ENCODE results near the gene PRAMEF20.
"Not testable (repeated sequence)": the region's sequence is repeated elsewhere in the genome, so short reads cannot be mapped to it uniquely, and the experiment has no call there.

The PRAMEF20 gene

DNA sequence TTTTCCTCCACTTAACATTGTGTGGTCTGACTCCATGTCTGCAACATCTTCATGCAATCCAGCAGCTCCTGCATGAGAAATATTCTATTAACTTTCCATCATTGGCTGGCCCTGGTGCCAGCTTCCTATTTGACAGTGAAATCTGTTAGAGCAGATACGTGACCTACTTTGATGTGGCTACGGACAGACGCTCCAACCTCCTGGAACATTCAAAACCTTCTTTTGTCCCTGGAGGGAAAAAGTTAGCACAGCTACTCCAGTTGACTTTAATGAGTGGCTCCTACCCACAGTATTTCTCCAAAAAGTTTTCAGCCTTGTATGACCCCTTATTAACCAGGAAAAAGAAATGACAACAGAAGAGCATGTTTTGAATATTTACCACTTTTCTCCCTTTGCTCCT lies 22.0 kb downstream of the PRAMEF20 start:
- no peak for DNase-seq (ENCODE audit: low read depth)
- no peak overlapping the region for H3K4me3 ChIP-seq (ENCODE audit: low read depth, low read length)
- TF ChIP-seq, protein P1, sequence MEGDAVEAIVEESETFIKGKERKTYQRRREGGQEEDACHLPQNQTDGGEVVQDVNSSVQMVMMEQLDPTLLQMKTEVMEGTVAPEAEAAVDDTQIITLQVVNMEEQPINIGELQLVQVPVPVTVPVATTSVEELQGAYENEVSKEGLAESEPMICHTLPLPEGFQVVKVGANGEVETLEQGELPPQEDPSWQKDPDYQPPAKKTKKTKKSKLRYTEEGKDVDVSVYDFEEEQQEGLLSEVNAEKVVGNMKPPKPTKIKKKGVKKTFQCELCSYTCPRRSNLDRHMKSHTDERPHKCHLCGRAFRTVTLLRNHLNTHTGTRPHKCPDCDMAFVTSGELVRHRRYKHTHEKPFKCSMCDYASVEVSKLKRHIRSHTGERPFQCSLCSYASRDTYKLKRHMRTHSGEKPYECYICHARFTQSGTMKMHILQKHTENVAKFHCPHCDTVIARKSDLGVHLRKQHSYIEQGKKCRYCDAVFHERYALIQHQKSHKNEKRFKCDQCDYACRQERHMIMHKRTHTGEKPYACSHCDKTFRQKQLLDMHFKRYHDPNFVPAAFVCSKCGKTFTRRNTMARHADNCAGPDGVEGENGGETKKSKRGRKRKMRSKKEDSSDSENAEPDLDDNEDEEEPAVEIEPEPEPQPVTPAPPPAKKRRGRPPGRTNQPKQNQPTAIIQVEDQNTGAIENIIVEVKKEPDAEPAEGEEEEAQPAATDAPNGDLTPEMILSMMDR (IDR thresholded peaks at IDR 0.05; ENCODE audit: low read depth, low read length): no peak
- no peak for TF ChIP-seq MYC (IDR thresholded peaks at IDR 0.05; ENCODE audit: low read depth, low read length)

DNA sequence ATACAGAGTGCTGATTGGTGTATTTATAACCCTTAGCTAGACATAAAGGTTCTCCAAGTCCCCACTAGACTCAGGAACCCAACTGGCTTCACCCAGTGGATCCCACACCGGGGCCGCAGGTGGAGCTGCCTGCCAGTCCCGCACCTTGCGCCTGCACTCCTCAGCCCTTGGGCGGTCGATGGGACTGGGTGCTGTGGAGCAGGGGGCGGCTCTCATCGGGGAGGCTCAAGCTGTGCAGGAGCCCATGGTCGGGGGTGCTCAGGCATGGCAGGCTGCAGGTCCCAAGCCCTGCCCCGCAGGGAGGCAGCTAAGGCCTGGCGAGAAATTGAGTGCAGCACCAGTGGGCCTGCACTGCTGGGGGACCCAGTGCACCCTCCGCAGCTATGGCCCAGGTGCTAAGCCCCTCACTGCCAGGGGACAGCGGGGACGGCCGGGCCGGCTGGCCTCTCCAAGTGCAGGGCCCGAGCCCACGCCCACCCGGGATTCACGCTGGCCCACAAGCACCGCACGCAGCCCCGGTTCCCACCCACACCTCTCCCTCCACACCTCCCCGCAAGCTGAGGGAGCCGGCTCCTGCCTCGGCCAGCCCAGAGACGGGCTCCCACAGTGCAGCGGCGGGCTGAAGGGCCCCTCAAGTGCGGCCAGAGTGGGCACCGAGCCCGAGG lies 23.6 kb downstream of the PRAMEF20 start:
- not testable (repeated sequence) for DNase-seq (ENCODE audit: low read depth); H3K4me3 ChIP-seq (ENCODE audit: low read depth, low read length)

DNA sequence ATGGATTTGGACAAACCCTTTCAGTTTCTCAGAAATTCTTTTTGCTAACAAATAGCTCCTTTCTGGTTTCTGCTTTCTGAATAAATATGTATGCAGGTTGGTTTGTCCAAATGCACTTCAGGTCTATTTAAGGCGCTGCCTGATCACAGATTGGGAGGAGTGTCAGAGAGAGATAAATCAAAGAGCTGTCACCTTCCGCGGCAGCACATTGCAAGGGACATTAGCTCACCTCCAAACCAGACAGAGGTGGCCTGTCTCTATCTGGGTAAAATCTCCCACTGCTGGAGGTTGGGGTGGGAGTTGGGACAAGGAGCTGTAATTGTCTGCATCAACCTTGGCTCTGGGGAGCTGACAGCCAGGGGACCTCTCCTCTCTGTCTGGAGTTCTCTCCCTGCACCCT lies 25.2 kb downstream of the PRAMEF20 start:
- no peak overlapping the region for H3K4me3 ChIP-seq (ENCODE audit: low read depth, low read length)
- DNase-seq (ENCODE audit: low read depth): no peak
- TF ChIP-seq, protein P1 (IDR thresholded peaks at IDR 0.05; ENCODE audit: low read depth, low read length): no peak
- TF ChIP-seq POLR2A (IDR thresholded peaks at IDR 0.05; ENCODE audit: extremely low read depth, insufficient read length) (no peak), MYC (IDR thresholded peaks at IDR 0.05; ENCODE audit: low read depth, low read length) (no peak)
- TF ChIP-seq, protein P2, sequence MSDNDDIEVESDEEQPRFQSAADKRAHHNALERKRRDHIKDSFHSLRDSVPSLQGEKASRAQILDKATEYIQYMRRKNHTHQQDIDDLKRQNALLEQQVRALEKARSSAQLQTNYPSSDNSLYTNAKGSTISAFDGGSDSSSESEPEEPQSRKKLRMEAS (IDR thresholded peaks at IDR 0.05; ENCODE audit: low read depth, low read length): no peak

DNA sequence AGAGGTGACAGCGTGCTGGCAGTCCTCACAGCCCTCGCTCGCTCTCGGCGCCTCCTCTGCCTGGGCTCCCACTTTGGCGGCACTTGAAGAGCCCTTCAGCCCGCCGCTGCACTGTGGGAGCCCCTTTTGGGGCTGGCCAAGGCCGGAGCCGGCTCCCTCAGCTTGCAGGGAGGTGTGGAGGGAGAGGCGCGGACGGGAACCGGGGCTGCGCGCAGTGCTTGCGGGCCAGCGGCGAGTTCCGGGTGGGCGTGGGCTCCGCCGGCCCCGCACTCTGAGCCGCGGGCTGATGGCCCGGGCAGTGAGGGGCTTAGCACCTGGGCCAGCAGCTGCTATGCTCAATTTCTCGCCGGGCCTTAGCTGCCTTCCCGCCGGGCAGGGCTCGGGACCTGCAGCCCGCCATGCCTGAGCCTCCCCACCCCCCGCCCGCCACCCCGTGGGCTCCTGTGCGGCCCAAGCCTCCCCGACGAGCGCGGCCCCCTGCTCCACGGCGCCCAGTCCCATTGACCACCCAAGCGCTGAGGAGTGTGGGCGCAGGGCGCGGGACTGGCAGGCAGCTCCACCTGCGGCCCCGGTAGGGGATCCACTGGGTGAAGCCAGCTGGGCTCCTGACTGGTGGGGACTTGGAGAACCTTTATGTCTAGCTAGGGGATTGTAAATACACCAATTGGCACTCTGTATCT lies 29.0 kb downstream of the PRAMEF20 start:
- not testable (repeated sequence) for DNase-seq (ENCODE audit: low read depth); H3K4me3 ChIP-seq (ENCODE audit: low read depth, low read length)

DNA sequence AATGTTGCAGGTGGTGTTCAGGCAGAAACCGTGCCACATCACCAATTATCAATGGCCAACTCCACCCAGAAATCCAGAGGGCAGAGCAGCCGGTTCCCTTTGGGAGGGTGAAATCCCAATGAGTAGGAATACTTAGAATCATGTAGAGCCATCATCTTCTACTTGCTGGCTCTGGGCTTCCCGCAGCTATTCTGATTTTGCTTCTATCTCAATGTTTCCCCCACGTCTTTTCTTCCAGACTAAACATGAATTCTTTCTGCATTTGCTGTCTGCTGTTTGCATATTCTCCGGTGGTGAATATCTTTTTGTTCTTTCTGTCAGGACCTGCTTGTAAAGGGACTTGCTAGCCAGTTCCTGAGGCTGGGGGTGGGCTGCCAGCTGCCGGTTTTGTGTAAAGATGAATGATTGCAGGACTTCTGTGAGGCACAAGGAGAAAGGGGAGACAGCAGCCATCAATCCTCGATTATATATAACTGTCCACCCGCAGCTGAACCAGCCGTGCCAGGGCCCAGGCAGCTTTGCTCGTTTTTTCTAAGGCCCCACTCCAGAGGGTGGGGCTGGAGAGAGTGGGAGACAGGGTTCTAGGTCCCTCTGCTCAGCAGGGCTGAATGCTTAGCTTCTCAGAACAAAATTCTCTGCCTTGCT lies 33.2 kb downstream of the PRAMEF20 start:
- no peak for DNase-seq (ENCODE audit: low read depth)
- TF ChIP-seq, protein P1 (IDR thresholded peaks at IDR 0.05; ENCODE audit: low read depth, low read length): no peak
- TF ChIP-seq, protein P2 (IDR thresholded peaks at IDR 0.05; ENCODE audit: low read depth, low read length): no peak
- TF ChIP-seq POLR2A (IDR thresholded peaks at IDR 0.05; ENCODE audit: extremely low read depth, insufficient read length) (no peak), MYC (IDR thresholded peaks at IDR 0.05; ENCODE audit: low read depth, low read length) (no peak)
- H3K4me3 ChIP-seq (ENCODE audit: low read depth, low read length): no peak overlapping the region

DNA sequence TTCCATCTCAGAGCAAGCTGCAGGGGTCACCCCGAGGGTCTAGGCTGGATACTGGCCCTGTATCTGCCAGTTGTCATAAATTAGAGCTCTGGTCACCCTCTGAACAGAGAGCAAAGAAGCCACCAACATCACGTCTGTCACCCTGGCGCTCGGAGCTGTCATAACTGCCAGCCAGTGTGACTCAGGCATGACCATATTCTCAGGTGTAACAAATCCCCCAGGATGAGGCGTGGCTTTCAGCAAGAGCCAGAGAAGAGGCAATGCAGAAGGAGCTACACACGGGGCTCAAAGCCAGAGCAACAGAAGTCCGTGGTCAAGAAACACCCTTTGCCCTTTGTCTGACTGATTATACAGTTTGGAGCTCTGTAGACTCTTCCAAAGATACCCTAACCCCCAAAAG lies 40.0 kb downstream of the PRAMEF20 start:
- no peak for DNase-seq (ENCODE audit: low read depth)
- H3K4me3 ChIP-seq (ENCODE audit: low read depth, low read length): no peak overlapping the region
- TF ChIP-seq, protein P1 (IDR thresholded peaks at IDR 0.05; ENCODE audit: low read depth, low read length): no peak
- TF ChIP-seq MYC (IDR thresholded peaks at IDR 0.05; ENCODE audit: low read depth, low read length) (no peak), POLR2A (IDR thresholded peaks at IDR 0.05; ENCODE audit: extremely low read depth, insufficient read length) (no peak)
- TF ChIP-seq, protein P2 (IDR thresholded peaks at IDR 0.05; ENCODE audit: low read depth, low read length): no peak

All from NB4 (cell line).